GM12891 (cell line): ENCODE data around the gene RASEF.

Experiments used
- DNase-seq: peaks from one replicate; pipeline ENCODE4 v3.0.0; 2011; ENCODE audit warnings: low spot score; ENCODE audit not compliant: insufficient read length
- FAIRE-seq: peaks from 2 replicates; lab custom pipeline; 2011; peaks lifted over from hg19 to GRCh38; lab: Jason Lieb, UNC
- PAX5 ChIP-seq: IDR thresholded peaks from 2 replicates; pipeline ENCODE4 v1.6.1; 2011; ENCODE audit warnings: low read length, moderate library complexity, mild to moderate bottlenecking; ENCODE audit not compliant: insufficient read depth, severe bottlenecking
- POLR2A ChIP-seq: IDR thresholded peaks from 2 replicates; pipeline ENCODE4 v1.6.1; 2011; ENCODE audit warnings: low read depth, low read length, control low read depth
- POLR2AphosphoS5 ChIP-seq: IDR thresholded peaks from 2 replicates; pipeline ENCODE4 v1.6.1; 2011; ENCODE audit warnings: low read depth, low read length, control low read depth
- POU2F2 ChIP-seq: IDR thresholded peaks from 2 replicates; pipeline ENCODE4 v1.6.1; 2011; ENCODE audit warnings: low read depth, mild to moderate bottlenecking, control low read depth, low read length, moderate library complexity
- SPI1 ChIP-seq: IDR thresholded peaks from 2 replicates; pipeline ENCODE4 v1.6.1; 2011; ENCODE audit warnings: low read depth, low read length, control low read depth
- TAF1 ChIP-seq: IDR thresholded peaks from 2 replicates; pipeline ENCODE4 v1.6.1; 2011; ENCODE audit warnings: low read depth, low read length, control low read depth

Gene RASEF

DNA sequence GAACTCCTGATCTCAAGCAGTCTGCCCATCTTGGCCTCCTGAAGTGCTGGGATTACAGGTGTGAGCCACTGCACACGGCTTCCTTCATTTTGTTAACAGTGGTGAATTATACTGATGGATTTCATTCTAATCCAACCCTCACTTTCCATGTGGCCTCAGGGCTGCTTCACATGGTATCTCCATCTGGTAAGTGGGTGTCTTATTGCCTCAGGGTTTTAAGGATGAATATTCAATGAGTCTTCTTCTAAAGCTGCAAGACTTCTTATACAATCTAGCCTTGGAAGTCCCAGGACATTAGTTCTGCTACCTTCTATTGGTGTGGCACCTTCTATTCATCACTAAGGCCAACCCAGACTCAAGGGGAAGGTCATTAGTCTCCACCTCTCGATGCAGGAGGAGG, 8.7 kb upstream of the RASEF start:
- no peak for DNase-seq
- no peak for FAIRE-seq
- TF ChIP-seq POU2F2 (no peak), PAX5 (no peak), TAF1 (no peak), POLR2A (no peak), POLR2AphosphoS5 (no peak), SPI1 (no peak)

DNA sequence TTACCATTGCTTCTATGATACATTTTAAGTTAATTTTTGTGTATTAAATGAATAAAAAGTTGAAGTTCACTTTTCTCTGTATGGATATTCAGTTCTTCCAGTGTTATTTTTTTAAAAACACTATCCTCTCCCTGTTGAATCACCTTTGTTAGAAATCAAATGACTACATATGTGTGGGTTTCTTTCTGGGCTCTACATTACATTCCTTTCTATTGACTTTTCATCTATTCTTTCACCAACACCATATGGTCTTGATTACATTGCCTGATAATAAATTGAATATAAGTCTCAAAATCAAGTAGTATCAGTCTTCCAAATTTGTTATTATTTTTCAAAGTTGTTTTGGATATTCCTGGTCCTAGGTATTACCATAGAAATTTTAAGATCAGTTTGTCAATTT, 7.3 kb upstream of the RASEF start:
- TF ChIP-seq TAF1 (no peak), POLR2A (no peak), PAX5 (no peak)
- DNase-seq = no peak
- FAIRE-seq = no peak

DNA sequence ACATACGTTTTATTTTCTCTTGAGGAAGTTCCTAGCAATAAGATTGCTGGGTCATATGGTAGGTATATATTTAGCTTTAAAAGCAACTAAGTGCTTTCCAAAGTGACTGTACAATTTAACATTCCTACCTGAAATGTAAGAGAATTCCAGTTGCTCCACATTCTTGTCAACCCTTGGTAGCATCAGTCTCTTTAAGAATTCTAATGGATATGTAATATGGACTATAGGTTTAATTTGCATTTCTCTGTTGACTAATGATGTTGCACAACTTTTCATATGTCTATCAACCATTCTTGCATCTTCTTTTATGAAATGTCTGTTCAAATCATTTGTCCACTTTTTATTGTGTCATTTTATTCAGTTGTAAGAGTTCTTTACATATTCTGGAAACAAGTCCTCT, 6.7 kb upstream of the RASEF start:
- TF ChIP-seq SPI1 (no peak), POLR2AphosphoS5 (no peak), TAF1 (no peak), POLR2A (no peak), POU2F2 (no peak), PAX5 (no peak)
- FAIRE-seq = no peak
- DNase-seq = no peak

DNA sequence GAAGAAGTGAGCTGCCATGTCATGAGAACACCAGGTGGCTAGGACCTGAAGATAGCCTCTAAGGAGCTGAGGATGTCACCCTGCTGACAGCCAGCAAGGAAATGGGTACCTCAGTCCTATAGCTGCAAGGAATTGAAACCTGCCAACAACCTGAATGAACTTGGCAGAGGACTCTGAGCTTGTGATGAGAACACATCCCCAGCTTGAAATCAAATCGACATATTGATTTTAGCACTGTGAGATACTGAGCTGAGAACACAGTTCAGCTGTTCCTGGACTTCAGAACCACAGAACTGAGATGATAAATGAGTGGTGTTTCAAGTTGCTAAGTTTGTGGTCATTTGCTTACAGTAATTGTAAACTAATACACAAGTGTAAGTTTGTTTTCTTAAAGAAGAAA, 5.5 kb upstream of the RASEF start:
- no peak for FAIRE-seq
- TF ChIP-seq POLR2AphosphoS5 (no peak), POLR2A (no peak), PAX5 (no peak), POU2F2 (no peak), TAF1 (no peak), SPI1 (no peak)
- no peak for DNase-seq

DNA sequence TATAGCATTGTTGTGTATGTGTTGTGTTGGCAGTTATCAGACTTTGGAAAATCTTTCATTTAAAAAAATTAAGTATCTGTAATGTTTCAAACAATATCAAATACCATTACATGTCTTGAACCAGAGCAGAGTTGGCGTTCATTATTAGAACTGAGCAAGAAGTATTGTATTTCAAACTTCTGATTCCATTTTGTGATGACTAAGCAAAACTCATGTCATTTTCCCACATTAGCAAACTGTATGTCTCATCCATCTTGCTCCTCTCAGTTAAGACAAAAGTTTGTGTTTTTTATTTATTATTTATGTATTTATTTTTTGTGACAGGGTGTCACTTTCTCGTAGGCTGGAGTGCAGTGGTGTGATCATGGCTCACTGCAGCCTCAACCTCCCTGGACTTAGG, 4.6 kb upstream of the RASEF start:
- DNase-seq (no peak), FAIRE-seq (no peak)
- TF ChIP-seq POLR2A (no peak), POLR2AphosphoS5 (no peak), TAF1 (no peak), POU2F2 (no peak), SPI1 (no peak), PAX5 (no peak)

DNA sequence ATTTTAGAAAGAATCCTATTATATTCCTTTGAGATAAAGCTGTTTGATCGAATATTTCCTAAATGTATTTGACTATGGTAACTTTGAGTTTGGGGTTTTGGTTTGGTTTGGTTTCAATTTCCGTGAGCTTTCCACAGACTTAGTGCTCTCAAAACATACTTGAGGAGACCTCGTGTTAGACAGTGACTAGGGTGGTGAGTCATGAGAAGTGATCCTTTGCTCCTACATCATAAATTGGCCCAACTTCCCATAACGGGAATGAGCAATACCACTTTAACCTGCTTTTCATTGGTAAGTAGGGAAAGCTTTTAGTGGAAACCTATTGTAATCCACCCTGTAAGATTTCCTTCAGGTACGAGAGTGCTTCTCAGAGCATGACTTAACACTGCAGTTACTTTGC, 3.8 kb upstream of the RASEF start:
- TF ChIP-seq POLR2A (no peak), POU2F2 (no peak), PAX5 (no peak), TAF1 (no peak), SPI1 (no peak), POLR2AphosphoS5 (no peak)
- DNase-seq (no peak), FAIRE-seq (no peak)

DNA sequence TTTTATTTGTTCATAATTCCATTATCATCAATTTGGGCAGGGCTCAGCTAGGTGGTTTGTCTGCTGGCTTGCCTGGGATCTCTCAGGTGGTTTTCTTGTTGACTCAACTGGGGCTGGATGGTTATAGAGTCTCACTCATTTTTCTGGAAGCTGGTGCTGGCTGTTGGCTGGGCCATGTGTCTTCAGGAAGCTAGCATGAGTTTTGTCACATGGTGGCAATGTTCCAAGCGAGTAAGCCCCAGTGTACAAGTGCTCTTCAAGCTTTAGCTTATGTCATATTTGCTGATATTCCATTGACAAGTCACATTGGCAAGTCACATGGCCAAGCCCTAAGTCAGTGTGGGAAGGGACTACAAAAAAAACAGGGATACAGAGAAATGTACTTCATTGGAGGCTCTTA, 2.3 kb upstream of the RASEF start:
- TF ChIP-seq POLR2A (no peak), POLR2AphosphoS5 (no peak), PAX5 (no peak), SPI1 (no peak), TAF1 (no peak), POU2F2 (no peak)
- FAIRE-seq = no peak

DNA sequence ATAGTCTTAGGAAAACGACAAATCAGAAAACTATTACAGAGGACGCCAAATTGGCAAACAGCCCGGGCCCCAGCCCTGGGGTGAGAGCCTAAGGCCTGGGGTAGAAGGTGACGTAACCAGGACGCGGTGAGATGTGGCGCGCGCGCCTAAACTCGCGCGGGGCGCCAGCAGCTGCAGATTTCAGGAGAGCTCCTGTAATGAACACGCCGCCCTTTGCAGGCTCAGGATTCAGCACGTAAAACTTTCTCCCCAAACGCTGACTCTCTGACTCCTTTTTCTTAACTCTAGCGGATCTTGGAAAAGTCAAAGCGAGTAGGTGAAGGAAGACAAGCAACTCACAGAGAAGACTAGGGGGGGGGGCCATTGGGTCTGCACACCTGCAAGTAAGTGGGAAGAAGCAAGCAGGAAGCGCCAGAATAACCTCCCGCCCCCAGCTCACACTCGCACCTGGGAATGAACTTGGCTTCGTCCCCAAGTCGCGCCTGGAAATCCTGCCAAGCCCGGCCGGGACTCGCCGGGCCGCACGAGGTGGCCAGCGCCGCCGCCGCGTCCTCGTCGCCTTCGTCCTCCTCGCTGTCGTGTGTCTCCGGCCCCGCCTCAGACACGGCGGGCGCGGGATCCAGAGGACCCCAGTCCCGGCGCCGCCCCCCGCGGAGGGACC, 822 bp downstream of the RASEF start:
- DNase-seq (no peak), FAIRE-seq (no peak)
- TF ChIP-seq POU2F2 (no peak), TAF1 (no peak), PAX5 (no peak), SPI1 (no peak), POLR2A (no peak), POLR2AphosphoS5 (no peak)

More for the DNA sequence above, 2.3 kb upstream of the RASEF start:
- DNase-seq = no peak

DNA sequence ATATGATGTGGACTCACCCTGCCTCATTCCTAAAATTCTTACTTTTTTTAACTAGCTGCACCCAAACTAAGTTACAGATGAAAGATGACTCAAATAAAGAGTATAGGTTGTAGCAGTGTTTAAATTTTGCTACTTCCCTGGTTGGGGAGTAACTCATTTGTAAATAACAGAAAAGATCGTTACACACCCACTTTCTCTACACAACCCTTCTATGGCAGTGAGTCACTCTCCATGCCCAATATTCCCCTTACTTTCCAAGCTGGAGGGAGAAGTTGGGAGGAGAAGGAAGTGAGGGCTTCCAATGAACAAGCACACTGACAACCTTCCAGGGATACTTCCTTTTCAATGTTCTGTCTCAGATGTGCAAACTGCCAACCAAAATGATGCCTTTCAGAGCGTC, 1.9 kb downstream of the RASEF start:
- DNase-seq (no peak), FAIRE-seq (no peak)
- no peak for TF ChIP-seq SPI1
- TF ChIP-seq TAF1 = no peak
- TF ChIP-seq POLR2A = no peak
- no peak for TF ChIP-seq POU2F2
- TF ChIP-seq PAX5 = no peak
- TF ChIP-seq POLR2AphosphoS5 = no peak

DNA sequence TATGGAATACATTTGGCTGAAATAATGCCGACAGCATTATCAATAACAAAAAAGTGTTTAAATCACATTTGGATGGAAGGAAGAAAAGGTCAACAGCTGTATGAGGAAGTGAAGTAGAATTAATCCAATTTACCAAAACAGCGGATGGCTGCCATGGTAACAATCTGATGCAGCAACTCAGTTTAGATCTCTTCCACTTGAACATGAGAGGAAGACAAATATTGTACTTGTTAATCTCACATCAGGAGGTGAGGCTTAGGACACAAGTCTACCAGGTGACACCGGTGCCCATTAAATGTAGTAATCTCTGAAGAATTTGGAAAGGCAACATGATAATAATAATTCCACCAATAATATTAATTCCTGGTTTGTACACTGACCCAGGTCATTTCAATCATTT, 2.4 kb downstream of the RASEF start:
- DNase-seq (no peak), FAIRE-seq (no peak)
- TF ChIP-seq POLR2AphosphoS5 (no peak), PAX5 (no peak), POLR2A (no peak), SPI1 (no peak), TAF1 (no peak), POU2F2 (no peak)
